Left lung (tissue), 10 donors: ENCODE data around the gene MAN1A1. TPM values are rescaled to one million over a fixed set of nuclear protein-coding genes. Genes with fewer than 3 reads are reported as not detected.

Experiments
- ATAC-seq: fragments of 200-7000 bp; cut with Tn5 transposase; one replicate; pipeline ENCODE4 v1.9.1; 2020; ENCODE audit warnings: moderate library complexity
- DNase-seq, 4 donors: peaks; one replicate each; pipeline ENCODE4 v3.0.0-alpha.2; 2013 to 2020
- H3K27ac ChIP-seq, 2 donors: fragments of 200-600 bp; sonication (generic) in 1 of 2; one replicate each; pipeline versions ENCODE4 v1.5.0 to v1.8.0; 2020 to 2021
- H3K27me3 ChIP-seq, 2 donors: fragments of 200-600 bp; sonication (generic) in 1 of 2; one replicate each; pipeline versions ENCODE4 v1.5.0 to v1.8.0; 2020 to 2021
- H3K36me3 ChIP-seq, 2 donors: fragments of 200-600 bp; sonication (generic) in 1 of 2; one replicate each; pipeline versions ENCODE4 v1.5.0 to v1.8.0; 2020 to 2021
- H3K4me1 ChIP-seq, 2 donors: fragments of 200-600 bp; one replicate each; pipeline ENCODE4 v1.8.0; 2021
- H3K4me3 ChIP-seq, 2 donors: fragments of 200-600 bp; sonication (generic) in 1 of 2; one replicate each; pipeline versions ENCODE4 v1.5.0 to v1.8.0; 2020 to 2021; ENCODE audit warnings: mild to moderate bottlenecking in 1 of 2
- H3K9me3 ChIP-seq, 2 donors: fragments of 200-600 bp; sonication (generic) in 1 of 2; one replicate each; pipeline versions ENCODE4 v1.5.0 to v1.8.0; 2020 to 2021
- intact Hi-C, 2 donors: fragments of 100-400 bp; cut with DNase I; formaldehyde crosslinking; loops; one replicate each; pipeline versions ENCODE4 v1.11.2 to v1.14.2; 2022
- polyA plus RNA-seq, 6 donors: library from polyadenylated mRNA; unstranded; fragments of 120-200 nt; gene quantifications; one replicate each; pipeline ENCODE4 v1.2.1, GENCODE V29; 2013; ENCODE audit not compliant: insufficient read length in 6 of 6
- total RNA-seq, 2 donors: library from RNA; stranded (reverse); fragmentation: NEBNext Ultra II Directional; extraction: Animal tissue kit (Norgen Biotek cat#: 25700); gene quantifications; one replicate each; pipeline ENCODE4 v1.2.1, GENCODE V29; 2021
- TF ChIP-seq, protein P1 (sequence below), 2 donors: fragments of 200-600 bp; sonication (generic) in 1 of 2; IDR thresholded peaks; one replicate each; pipeline versions ENCODE4 v1.5.0 to v1.8.0; 2021; ENCODE audit warnings: antibody characterized with exemption in 2 of 2
- donor health status: DM: no; HTN: yes; CAD: no.
- donor health status: DM: no; HTN: no; CAD: no.

MAN1A1 gene
- total and polyA plus RNA-seq, 8 donors, result 49.6 to 76.6 (median 58.1) TPM

GRCh38 chr6:119360262-119360915 lies 10.8 kb upstream of the MAN1A1 start:
- intact Hi-C loops, result no loop called here
- Histone ChIP-seq H3K4me3 (no peak overlapping the region), H3K27me3 (no peaks in the 10 kb centered on the region), H3K36me3 (no peaks in the 10 kb centered on the region), H3K27ac (no peak overlapping the region), H3K4me1 (peaks cover 0 to 17% of the 10 kb centered on the region in 2 donors), H3K9me3 (no peaks in the 10 kb centered on the region)
- ATAC-seq (no peak), DNase-seq (no peak)
- TF ChIP-seq, protein P1, sequence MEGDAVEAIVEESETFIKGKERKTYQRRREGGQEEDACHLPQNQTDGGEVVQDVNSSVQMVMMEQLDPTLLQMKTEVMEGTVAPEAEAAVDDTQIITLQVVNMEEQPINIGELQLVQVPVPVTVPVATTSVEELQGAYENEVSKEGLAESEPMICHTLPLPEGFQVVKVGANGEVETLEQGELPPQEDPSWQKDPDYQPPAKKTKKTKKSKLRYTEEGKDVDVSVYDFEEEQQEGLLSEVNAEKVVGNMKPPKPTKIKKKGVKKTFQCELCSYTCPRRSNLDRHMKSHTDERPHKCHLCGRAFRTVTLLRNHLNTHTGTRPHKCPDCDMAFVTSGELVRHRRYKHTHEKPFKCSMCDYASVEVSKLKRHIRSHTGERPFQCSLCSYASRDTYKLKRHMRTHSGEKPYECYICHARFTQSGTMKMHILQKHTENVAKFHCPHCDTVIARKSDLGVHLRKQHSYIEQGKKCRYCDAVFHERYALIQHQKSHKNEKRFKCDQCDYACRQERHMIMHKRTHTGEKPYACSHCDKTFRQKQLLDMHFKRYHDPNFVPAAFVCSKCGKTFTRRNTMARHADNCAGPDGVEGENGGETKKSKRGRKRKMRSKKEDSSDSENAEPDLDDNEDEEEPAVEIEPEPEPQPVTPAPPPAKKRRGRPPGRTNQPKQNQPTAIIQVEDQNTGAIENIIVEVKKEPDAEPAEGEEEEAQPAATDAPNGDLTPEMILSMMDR (IDR thresholded peaks at IDR 0.05), result no peak

DNA sequence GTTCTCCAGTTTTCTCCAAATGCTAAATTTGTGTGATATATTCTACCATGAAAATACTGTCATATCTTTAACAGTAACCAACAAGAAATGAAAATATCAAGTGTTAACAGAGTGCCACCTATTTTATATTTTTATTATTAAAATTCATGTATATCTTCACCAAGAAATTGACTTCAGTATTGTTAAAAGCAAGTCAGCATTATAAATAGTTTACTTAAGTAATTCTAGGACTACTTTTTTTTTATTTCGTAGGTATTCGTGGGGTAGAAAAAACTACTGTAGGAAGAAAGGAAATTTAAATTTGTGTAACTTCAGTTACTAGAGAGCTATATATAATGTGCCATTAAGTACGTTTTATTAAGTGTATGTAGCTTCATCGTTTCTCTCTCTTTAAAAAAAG lies 6.3 kb upstream of the MAN1A1 start:
- Histone ChIP-seq H3K4me3 (no peak overlapping the region), H3K27ac (no peak overlapping the region), H3K4me1 (peaks cover 0 to 54% of the 10 kb centered on the region in 2 donors), H3K36me3 (no peaks in the 10 kb centered on the region), H3K9me3 (no peaks in the 10 kb centered on the region), H3K27me3 (no peaks in the 10 kb centered on the region)
- ATAC-seq (no peak), DNase-seq (no peak)
- TF ChIP-seq, protein P1 (IDR thresholded peaks at IDR 0.05), result no peak
- intact Hi-C loops, result no loop called here

GRCh38 chr6:119355157-119355556 lies 5.6 kb upstream of the MAN1A1 start:
- DNase-seq (no peak), ATAC-seq (peak; percentile 17)
- Histone ChIP-seq H3K4me1 (peaks cover 0 to 52% of the 10 kb centered on the region in 2 donors), H3K9me3 (no peaks in the 10 kb centered on the region), H3K27ac (peak overlapping the region in 1 of 2 donors; percentile 46), H3K4me3 (no peak overlapping the region), H3K27me3 (no peaks in the 10 kb centered on the region), H3K36me3 (no peaks in the 10 kb centered on the region)
- TF ChIP-seq, protein P1 (IDR thresholded peaks at IDR 0.05), result no peak
- intact Hi-C loops, result no loop called here

DNA sequence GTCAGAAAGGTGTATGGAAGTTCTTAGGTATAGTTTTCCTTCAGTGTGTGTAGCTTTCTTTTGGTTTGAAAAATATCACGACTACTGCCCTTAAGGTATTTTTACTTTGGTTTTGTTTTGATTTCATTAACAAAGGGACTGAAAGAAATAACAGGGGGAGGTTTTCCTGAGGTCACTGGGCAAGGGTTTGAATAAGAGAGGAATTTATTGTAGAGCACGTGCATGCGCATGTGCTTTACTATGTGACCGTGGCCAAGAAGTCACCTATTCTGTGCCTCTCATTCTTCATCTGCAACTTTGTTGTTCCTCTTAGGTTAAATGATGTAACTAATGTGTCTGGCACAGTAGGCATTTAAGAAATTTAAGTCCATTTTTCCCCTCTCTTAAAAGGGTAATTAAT lies 4.1 kb upstream of the MAN1A1 start:
- Histone ChIP-seq H3K4me3 (no peak overlapping the region), H3K27me3 (no peaks in the 10 kb centered on the region), H3K36me3 (no peaks in the 10 kb centered on the region), H3K27ac (no peak overlapping the region), H3K9me3 (no peaks in the 10 kb centered on the region), H3K4me1 (peaks cover 0 to 52% of the 10 kb centered on the region in 2 donors)
- TF ChIP-seq, protein P1 (IDR thresholded peaks at IDR 0.05), result no peak
- intact Hi-C loops, result no loop called here
- no peak for DNase-seq
- ATAC-seq, result no peak

DNA sequence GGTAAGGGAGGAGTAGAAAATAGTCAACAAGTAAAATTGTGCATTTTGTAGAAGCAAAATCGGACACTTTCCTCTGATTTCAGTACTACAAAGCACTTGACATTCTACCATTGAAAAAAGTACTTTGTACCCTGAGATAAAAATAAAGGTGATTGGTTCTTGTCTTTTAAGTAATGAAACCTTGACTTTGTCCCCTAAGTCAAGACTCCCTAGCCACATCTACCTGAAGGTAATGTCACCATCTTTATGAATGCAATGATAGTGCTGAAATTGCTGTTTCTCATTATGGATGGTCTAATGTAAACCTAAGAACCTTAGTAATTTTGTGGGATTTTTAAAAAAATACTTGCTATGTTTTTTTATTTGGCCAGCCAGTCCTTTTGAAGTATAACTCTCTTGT lies 2.4 kb upstream of the MAN1A1 start:
- DNase-seq (no peak), ATAC-seq (no peak)
- H3K9me3 ChIP-seq, result no peaks in the 10 kb centered on the region
- TF ChIP-seq, protein P1 (IDR thresholded peaks at IDR 0.05), result no peak
- no peak overlapping the region for H3K4me3 ChIP-seq
- H3K27me3 ChIP-seq, result no peaks in the 10 kb centered on the region
- no peaks in the 10 kb centered on the region for H3K36me3 ChIP-seq
- no peak overlapping the region for H3K27ac ChIP-seq
- intact Hi-C loops, result no loop called here
- H3K4me1 ChIP-seq, result peaks cover 0 to 62% of the 10 kb centered on the region in 2 donors
